ENCODE data around the gene NCK2.
"Not testable (repeated sequence)": the region's sequence is repeated elsewhere in the genome, so short reads cannot be mapped to it uniquely, and the experiment has no call there.

Gene NCK2

DNA sequence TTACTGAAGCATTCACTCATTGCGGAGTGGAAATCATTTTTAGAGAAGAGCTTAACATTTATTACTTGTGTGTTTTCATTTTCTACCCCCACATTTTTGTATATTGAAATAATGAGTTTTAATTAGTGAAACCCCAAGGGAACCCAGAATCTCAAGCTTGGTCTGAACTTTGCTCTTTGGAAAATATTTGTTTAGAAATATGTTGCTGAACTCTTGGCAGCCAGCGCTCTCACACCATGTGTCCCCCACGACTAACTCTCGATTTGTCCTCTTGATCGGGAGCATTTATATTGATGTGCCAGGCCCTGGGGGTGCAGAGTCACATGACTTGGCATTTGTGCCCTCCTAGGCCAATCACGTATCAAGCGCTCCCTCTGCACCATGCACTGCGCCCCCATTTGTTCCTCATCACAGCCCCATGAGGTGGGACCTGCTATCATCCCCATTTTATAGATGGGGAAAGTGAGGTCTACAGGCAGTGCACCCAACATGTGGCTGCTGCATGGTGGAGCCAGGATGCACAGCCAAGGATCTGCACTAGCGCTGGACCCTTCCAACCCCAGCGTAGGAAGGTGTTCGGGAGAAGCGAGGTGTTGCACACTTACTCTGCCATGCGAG lies 149.7 kb downstream of the NCK2 start:
- no peak for DNase-seq (ENCODE audit: low spot score)

- DNase-seq (ENCODE audit: low spot score): no peak
These were observed 151.5 kb downstream of the NCK2 start for GRCh38 chr2:105895990-105896764.

- DNase-seq (ENCODE audit: low spot score): no peak
These were observed 152.1 kb downstream of the NCK2 start for GRCh38 chr2:105896765-105897163.

GRCh38 chr2:105897694-105898093 lies 153.0 kb downstream of the NCK2 start:
- DNase-seq (ENCODE audit: low spot score): not testable (repeated sequence)

DNA sequence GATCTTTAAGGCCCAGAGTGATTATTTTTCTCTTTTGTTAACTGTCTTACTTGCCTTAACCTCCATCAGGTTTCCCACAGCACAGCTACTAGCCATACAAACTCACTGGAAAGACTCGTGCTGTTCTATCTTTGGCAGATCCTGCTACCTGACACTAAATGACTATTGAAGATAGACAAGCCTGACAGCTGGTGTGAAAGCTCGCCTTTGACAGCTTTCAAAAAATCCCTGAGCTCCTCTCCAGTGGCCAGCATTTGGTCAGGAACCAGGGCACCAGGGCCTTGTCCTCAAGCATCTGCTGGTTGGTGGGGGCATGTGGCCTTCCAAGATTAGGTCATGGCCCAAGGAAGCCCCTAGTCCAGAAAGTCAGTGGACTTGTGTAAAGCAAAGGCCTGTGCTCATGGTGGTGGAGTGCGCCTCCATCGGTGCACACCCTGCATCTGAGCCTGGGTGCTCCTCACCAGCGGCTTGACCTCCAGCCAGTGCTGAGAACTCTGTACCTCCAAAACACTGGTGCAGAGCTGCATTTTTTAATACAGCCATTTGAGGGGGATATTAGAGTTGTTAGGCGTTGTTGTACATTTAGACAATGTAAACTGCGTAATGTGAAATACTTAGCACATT lies 158.5 kb downstream of the NCK2 start:
- DNase-seq (ENCODE audit: low spot score): no peak

DNA sequence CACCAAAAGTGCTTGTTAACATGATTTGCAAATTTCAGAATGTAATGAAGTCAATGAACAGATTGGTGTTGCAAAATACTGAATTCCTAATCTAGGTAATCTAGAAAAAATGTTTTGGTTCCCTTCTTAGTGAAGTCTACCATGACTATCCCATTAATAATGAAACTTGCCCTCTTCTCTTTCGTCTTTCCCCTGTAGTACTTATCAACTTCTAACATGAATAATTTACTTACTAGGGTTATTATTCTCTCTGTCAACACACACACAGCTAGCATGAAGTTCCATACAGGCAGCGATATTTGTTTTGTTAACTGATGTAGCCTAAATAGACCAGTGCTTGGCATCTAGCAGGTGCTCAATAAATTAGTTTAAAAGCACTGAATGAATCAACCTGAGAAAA lies 160.2 kb downstream of the NCK2 start:
- DNase-seq (ENCODE audit: low spot score): no peak

DNA sequence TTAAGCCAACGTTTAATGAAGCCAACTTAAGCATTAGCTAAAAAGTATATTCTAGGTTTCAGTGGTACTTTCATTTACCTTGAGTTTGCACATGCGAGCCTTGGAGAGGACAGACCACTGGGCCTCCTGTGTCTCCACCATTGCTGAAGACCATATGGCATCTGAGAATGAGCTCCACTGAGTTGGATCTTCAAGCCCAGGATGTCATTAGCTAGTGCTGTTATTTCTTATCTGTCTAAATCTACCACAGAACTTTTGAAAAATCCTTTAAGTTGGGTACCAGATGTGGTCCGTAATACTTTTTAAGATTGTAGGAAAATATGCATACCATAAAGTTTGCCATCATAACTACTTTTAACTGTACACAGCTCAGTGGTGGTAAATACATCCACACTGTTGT lies 161.8 kb downstream of the NCK2 start:
- DNase-seq (ENCODE audit: low spot score): no peak

DNA sequence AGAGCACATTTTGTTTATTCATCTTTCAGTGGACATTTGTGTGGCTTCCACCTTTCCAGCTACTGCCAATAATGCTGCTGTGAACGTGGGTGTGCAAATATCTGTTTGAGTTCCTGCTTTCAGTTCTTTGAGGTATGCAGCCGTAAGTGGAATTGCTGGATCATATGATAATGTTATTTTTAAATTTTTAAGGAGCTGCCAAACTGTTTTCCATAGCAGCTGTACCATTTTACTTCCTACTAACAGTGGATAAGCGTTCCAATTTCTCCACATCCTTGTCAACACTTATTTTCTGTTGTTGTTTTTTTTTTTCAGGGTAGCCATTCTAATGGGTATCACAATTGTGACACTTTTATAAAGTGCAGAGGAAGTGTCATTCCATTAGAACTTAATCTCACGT lies 162.5 kb downstream of the NCK2 start:
- no peak for DNase-seq (ENCODE audit: low spot score)

- DNase-seq (ENCODE audit: low spot score): no peak
These were observed 164.5 kb downstream of the NCK2 start for GRCh38 chr2:105909215-105909614.

DNA sequence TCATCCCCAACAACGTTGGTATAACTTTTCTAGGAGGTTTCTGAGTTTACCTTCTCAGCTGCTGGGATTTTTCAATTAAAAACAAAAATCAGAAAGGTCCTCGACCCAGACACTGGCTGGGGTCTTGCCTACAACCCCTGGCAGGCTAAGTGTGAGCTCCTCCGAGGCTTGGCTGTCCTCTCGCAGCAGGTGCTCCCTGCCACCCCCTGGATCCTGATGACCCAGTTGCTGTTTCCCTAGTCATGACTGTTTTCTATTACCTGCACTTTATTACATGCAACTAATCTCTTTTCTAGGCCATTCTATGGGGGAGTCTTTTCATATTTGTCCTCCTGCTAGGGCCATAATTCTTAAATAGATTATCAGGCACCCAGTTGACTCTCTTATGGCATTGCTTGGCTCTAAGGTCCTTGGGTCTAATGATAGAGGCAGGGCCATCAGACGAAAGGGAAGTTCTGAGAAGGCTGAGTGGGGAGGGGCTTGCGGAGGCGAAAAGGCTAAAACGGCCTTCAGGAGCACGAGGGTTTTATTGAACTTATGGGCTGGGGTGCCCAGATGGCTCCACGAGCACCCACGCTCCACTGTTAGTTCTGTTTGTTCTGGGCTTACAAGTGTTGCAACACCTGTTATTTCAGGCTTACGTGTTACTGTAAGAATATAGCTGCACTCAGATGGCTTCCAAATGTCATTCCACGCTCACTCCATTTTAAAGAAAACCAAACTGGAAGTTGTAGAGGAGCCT lies 166.0 kb downstream of the NCK2 start:
- DNase-seq (ENCODE audit: low spot score): no peak

GRCh38 chr2:105911425-105911824 lies 166.7 kb downstream of the NCK2 start:
- DNase-seq (ENCODE audit: low spot score): no peak

DNA sequence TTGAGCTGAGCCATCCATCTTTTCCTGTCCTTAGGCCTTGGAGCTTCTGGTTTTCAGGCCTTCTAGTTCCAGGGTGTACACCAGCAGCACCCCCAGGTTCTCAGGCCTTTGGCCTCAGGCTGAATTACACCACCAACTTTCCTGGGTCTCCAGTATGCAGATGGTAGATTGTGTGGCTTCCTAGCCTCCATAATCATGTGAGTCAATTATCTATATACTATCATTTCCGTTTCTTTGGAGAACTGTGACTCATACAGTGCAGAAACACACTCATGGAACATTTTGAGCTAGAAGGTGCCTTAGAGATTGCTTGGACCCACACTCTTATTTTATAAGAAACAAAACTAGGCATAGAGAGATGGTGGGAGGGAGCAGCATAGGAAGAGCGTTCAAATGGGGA lies 167.4 kb downstream of the NCK2 start:
- no peak for DNase-seq (ENCODE audit: low spot score)

GRCh38 chr2:105915005-105915558 lies 170.4 kb downstream of the NCK2 start:
- no peak for DNase-seq (ENCODE audit: low spot score)

DNA sequence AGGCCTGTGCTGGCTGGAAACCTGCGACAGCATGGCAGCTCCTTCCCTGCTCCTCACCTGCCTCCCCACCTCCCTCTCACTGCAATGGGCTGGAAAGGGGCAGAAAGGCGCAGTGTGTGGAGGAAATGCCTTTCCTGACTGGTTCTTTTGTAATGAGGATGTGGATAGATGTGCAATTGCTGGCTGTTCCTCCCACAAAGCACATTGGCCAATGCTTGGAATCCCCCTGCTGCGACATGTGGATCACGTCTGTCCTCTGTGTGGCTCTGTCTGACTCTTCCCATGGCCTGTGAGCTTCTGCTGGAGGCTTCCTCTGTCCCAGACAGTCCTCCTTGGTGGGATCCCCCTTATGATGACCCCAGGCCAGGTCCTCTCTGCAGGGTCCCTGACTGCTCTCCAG lies 172.5 kb downstream of the NCK2 start:
- DNase-seq (ENCODE audit: low spot score): no peak

DNA sequence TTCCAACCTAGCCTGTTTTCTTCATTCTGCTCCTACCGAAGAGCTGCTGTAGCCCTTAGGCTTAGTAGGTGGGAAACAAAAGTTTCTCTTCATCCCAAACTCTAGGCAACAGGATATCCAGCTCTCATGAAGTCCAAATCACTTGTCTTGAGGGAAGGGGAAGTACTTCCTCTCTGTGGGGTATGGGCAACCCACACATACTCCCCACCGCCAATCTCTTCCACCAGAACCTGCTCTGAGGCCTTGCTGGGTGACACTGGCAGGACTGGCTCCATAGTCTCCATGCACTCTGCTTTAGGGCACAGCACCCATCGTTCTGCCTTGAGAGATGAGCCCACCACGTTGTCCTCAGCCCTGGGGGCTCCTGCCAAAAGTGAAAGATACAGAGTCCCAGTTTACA lies 173.0 kb downstream of the NCK2 start:
- DNase-seq (ENCODE audit: low spot score): no peak

DNA sequence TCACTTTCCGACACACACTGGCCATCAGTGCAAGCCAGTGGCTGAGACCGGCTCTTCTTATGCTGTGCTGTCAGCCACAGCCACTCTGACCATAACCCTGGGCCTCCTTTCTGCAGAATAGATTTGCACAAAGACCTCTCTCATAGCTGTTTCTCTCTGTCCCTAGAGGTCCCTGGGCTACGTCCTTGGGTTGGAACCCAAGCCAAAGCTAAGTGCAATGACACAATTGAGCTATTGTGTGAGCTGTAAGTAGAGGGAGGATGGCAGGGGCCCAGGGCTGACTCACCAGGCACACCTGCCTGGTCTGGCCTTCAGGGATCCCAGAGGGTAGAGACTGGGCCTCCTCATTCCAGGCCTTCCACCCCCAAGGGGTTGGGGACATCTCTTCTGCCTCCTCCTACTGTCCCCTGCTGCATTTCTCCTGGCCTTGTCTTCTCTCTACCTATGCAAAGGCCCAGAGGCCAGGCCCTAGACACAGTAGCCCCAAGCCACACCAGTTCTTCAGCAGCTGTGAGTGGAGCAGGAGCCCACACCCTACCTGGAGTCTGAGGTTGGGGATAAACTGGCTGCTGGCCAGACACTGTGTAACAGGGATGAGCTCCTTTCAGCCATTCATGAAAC lies 174.6 kb downstream of the NCK2 start:
- no peak for DNase-seq (ENCODE audit: low spot score)

- peak; percentile 74 for DNase-seq (ENCODE audit: low spot score)
These were observed 175.1 kb downstream of the NCK2 start for GRCh38 chr2:105919826-105920225.

GRCh38 chr2:105924271-105924670 lies 179.6 kb downstream of the NCK2 start:
- DNase-seq (ENCODE audit: low spot score): no peak

DNA sequence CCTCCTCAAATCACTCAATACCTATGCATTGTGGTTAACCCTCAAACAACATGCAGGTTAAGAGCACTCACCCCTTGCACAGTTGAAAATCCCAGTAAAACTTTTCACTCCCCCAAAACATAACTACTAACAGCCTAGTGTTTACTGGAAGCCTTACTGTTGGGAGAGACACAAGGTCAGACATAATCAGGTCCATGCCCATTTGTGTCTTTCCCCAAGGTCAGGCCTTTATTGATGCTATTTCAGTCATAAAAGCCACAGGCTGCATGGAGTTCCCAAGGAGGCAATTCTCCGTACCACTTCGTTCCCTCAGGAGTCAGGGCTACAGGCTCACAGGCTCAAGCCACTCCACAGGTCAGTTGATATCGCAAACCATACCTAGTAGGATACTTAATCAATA lies 180.2 kb downstream of the NCK2 start:
- DNase-seq (ENCODE audit: low spot score): no peak

- DNase-seq (ENCODE audit: low spot score): no peak
These were observed 180.7 kb downstream of the NCK2 start for GRCh38 chr2:105925390-105925789.

DNA sequence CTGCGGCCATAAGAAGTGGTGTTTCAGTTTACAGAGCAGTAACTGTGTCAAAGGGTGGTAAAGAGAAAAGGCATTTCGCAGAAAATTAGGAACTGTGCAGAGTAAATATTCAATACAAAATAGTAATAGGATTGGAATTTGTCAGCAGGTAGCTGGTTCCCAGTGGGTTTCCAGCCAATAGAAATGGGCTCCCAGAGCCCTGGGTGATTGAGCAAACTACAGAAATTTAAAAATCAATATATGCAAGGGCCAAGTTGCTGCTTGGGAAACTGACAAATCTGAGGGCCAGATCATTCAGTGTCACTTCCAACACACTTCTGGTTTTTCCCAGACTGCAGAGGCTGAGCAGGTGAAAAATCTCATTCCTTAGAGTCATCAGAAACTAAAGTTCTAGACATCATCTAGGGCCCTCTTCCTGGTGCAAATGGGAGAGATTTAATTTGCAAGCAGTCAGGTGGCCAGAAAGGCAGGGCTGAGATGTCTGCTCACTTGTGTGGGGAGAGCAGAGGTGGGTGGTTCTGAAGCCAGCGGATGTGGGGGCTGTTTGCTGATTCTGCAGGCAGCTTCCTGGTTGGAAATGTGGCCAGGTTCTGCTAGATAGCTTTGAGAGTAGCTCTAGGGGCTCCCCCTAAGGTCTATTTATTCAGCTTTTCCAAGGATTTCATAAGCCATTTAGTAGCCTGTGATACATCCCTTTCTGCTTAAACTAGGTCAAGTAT lies 182.4 kb downstream of the NCK2 start:
- DNase-seq (ENCODE audit: low spot score): no peak

Measured in iPS-NIHi11 (cell line).